ENCODE data around the gene OR10A3. TPM values are rescaled to one million over a fixed set of nuclear protein-coding genes. Genes with fewer than 3 reads are reported as not detected.

OR10A3 gene
- polyA plus RNA-seq, 3 donors = not detected

DNA sequence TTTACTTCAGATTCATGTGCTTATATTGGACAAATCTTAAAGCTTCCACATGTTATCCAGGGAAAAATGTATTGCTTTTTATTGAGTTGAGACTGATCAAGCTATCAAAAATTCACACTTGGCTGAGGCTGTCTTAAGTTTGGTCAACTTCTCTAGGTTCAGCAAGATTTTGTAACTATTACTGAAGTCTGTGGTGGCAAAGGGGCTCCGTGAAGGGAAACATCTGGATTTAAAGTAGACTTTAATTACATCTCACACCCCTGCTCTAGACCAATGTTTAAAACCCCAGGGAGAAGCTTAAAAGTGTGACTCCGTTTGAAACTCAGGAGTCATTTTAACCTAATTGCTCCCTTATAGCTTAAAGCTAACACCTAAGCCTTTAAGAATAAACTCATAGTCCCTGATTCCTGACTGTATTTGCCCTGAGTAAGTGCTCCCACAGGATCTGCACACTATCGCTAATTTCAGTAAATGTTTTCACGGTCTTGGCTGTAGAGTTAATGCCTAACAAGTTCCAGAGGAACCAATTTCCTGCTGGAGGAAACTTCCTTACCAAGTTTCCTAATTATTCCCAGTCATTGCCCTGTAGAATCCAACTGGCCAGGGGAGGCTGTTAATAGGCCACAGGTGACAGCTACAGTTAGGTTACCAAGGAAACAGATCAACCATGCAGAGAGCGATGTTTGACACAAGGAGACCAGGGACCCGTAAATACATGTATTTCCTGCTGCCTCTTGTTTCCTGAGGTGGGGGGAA is 50.9 kb downstream of the OR10A3 start:
- Mint-ChIP-seq H3K4me3 (no peak overlapping the region), H3K27me3 (ENCODE audit: low read depth in 3 of 3) (peaks cover 5 to 14% (median 12%) of the 10 kb centered on the region in 3 donors), H3K36me3 (no peaks in the 10 kb centered on the region), H3K27ac (no peak overlapping the region), H3K9me3 (no peaks in the 10 kb centered on the region), H3K4me1 (no peaks in the 10 kb centered on the region)
- H3K9ac ChIP-seq (ENCODE audit: insufficient read depth, low read length, poor library complexity, severe bottlenecking) = no peak overlapping the region
- H3K27ac ChIP-seq (ENCODE audit: low read depth in 1 of 2, low read length in 2 of 2) = no peak overlapping the region
- H2AFZ ChIP-seq (ENCODE audit: insufficient read depth, low read depth, low read length, poor library complexity, severe bottlenecking) = no peak overlapping the region
- H3K9me3 ChIP-seq (replicated peaks in 1 of 2; ENCODE audit: control insufficient read depth in 1 of 2, insufficient read depth in 1 of 2, low read length in 2 of 2) = no peaks in the 10 kb centered on the region
- no peaks in the 10 kb centered on the region for H3K79me2 ChIP-seq (ENCODE audit: insufficient read depth, low read length)
- intact Hi-C loops (cut with micrococcal nuclease) = loop anchor here in 1 of 2 donors (5.0 kb wide), 1 partner anchor 97 kb away; the partner anchor contains the start of gene EIF3F
- TF ChIP-seq, protein P1, sequence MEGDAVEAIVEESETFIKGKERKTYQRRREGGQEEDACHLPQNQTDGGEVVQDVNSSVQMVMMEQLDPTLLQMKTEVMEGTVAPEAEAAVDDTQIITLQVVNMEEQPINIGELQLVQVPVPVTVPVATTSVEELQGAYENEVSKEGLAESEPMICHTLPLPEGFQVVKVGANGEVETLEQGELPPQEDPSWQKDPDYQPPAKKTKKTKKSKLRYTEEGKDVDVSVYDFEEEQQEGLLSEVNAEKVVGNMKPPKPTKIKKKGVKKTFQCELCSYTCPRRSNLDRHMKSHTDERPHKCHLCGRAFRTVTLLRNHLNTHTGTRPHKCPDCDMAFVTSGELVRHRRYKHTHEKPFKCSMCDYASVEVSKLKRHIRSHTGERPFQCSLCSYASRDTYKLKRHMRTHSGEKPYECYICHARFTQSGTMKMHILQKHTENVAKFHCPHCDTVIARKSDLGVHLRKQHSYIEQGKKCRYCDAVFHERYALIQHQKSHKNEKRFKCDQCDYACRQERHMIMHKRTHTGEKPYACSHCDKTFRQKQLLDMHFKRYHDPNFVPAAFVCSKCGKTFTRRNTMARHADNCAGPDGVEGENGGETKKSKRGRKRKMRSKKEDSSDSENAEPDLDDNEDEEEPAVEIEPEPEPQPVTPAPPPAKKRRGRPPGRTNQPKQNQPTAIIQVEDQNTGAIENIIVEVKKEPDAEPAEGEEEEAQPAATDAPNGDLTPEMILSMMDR (IDR thresholded peaks at IDR 0.05) = no peak
- no peak overlapping the region for H3K4me3 ChIP-seq (replicated peaks in 1 of 3; ENCODE audit: low read depth in 2 of 3, low read length in 3 of 3)
- H4K20me1 ChIP-seq (ENCODE audit: insufficient read depth, low read length) = no peaks in the 10 kb centered on the region
- H3K4me1 ChIP-seq (ENCODE audit: control insufficient read depth in 1 of 2, insufficient read depth in 2 of 2, low read length in 2 of 2) = no peaks in the 10 kb centered on the region
- no peak for DNase-seq
- no peak overlapping the region for H3K4me2 ChIP-seq (replicated peaks; ENCODE audit: extremely low read depth, low read length, poor library complexity, severe bottlenecking)
- H3K27me3 ChIP-seq (ENCODE audit: control insufficient read depth in 2 of 2, insufficient read depth in 2 of 2, low read length in 2 of 2) = peaks cover 4 to 8% of the 10 kb centered on the region in 2 donors
- H3K36me3 ChIP-seq (replicated peaks in 1 of 2; ENCODE audit: control insufficient read depth in 1 of 2, insufficient read depth in 2 of 2, low read length in 2 of 2) = no peaks in the 10 kb centered on the region
- WGBS (ENCODE audit: insufficient coverage) = 33% methylated on average over 1 of the region's 6 CpGs

DNA sequence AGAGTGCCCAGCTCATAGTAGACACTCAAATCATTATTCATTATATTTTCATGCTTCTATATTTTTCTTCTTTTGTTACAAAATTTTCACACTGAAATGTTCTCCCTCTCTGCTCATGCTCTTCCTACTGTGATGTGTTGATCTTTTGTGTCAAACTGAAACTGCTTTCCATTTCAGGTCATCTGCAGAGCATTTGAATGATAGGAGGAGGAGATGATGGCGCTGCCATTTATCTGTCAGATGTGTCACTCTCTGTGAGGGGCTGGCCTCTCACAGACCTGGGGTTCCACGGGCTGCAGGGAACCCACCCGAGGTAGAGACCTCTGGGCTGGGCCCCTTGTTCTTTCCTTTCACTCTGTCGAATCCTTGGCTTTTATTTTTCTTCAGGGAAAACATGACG is 51.5 kb downstream of the OR10A3 start:
- Histone ChIP-seq H3K27me3 (ENCODE audit: control insufficient read depth in 2 of 2, insufficient read depth in 2 of 2, low read length in 2 of 2) (peaks cover 4 to 8% of the 10 kb centered on the region in 2 donors), H3K4me3 (replicated peaks in 1 of 3; ENCODE audit: low read depth in 2 of 3, low read length in 3 of 3) (no peak overlapping the region), H3K9me3 (replicated peaks in 1 of 2; ENCODE audit: control insufficient read depth in 1 of 2, insufficient read depth in 1 of 2, low read length in 2 of 2) (no peaks in the 10 kb centered on the region), H3K27ac (ENCODE audit: low read depth in 1 of 2, low read length in 2 of 2) (no peak overlapping the region), H3K79me2 (ENCODE audit: insufficient read depth, low read length) (no peaks in the 10 kb centered on the region), H2AFZ (ENCODE audit: insufficient read depth, low read depth, low read length, poor library complexity, severe bottlenecking) (no peak overlapping the region), H3K9ac (ENCODE audit: insufficient read depth, low read length, poor library complexity, severe bottlenecking) (no peak overlapping the region), H3K4me1 (ENCODE audit: control insufficient read depth in 1 of 2, insufficient read depth in 2 of 2, low read length in 2 of 2) (no peaks in the 10 kb centered on the region), H4K20me1 (ENCODE audit: insufficient read depth, low read length) (no peaks in the 10 kb centered on the region), H3K36me3 (replicated peaks in 1 of 2; ENCODE audit: control insufficient read depth in 1 of 2, insufficient read depth in 2 of 2, low read length in 2 of 2) (no peaks in the 10 kb centered on the region), H3K4me2 (replicated peaks; ENCODE audit: extremely low read depth, low read length, poor library complexity, severe bottlenecking) (no peak overlapping the region)
- intact Hi-C loops (cut with micrococcal nuclease) = loop anchor here in 1 of 2 donors (5.0 kb wide), 1 partner anchor 97 kb away; the partner anchor contains the start of gene EIF3F
- H3K4me3 Mint-ChIP-seq = no peak overlapping the region
- H3K9me3 Mint-ChIP-seq = no peaks in the 10 kb centered on the region
- H3K27ac Mint-ChIP-seq = no peak overlapping the region
- H3K4me1 Mint-ChIP-seq = no peaks in the 10 kb centered on the region
- TF ChIP-seq, protein P1 (IDR thresholded peaks at IDR 0.05) = no peak
- WGBS (ENCODE audit: insufficient coverage) = 100% methylated on average over 1 of the region's 5 CpGs
- no peaks in the 10 kb centered on the region for H3K36me3 Mint-ChIP-seq
- no peak for DNase-seq
- H3K27me3 Mint-ChIP-seq (ENCODE audit: low read depth in 3 of 3) = peaks cover 5 to 14% (median 12%) of the 10 kb centered on the region in 3 donors

Small RNA genes within 50 kb of the gene (small RNA-seq; reads per million reads assigned to genes)
- gene COX6CP5 (ENCODE audit: insufficient read length, low read depth) = not detected
- not detected for gene RNU6-943P (ENCODE audit: insufficient read length, low read depth)

Other genes with a start within 250 kb of the OR10A3 start
- gene OVCH2, start 235.2 kb downstream of the OR10A3 start, polyA plus RNA-seq = not detected
- gene OR5P2, start 144.8 kb downstream of the OR10A3 start, polyA plus RNA-seq = not detected
- gene OR5P3, start 110.9 kb downstream of the OR10A3 start, polyA plus RNA-seq = not detected
- not detected for gene OR10A6, start 10.4 kb downstream of the OR10A3 start, polyA plus RNA-seq
- gene NLRP10, start 23.7 kb upstream of the OR10A3 start, polyA plus RNA-seq = not detected
- gene EIF3F, start 45.6 kb upstream of the OR10A3 start, polyA plus RNA-seq = 100 to 1,000 TPM; 179 to 286 (median 243) TPM
- gene TUB, start 139.5 kb upstream of the OR10A3 start, polyA plus RNA-seq = not detected
- under 1 TPM in 1 of 3 donors, not detected in 2; 0.17 TPM for gene RIC3, start 227.3 kb upstream of the OR10A3 start, polyA plus RNA-seq

All from CD14-positive monocyte (primary cell).